Body of pancreas (tissue), 4 donors: Measurements from ENCODE around the gene HSDL2.
"Not testable (repeated sequence)": the region's sequence is repeated elsewhere in the genome, so short reads cannot be mapped to it uniquely, and the experiment has no call there.

Source experiments
- CTCF ChIP-seq, 7 experiments: fragments of 450-650 bp in 4 of 7; fragments of 200-600 bp in 3 of 7; sonication (generic) in 3 of 7; IDR thresholded peaks; one replicate each; pipeline ENCODE4 v1.5.1; 2016 to 2019; ENCODE audit warnings: antibody characterized with exemption in 7 of 7
- POLR2A ChIP-seq, 3 donors: fragments of 450-650 bp; IDR thresholded peaks; one replicate each; pipeline ENCODE4 v1.6.1; 2016; ENCODE audit warnings: antibody characterized with exemption in 3 of 3, mild to moderate bottlenecking in 2 of 3

- not testable (repeated sequence) for TF ChIP-seq CTCF, POLR2A (IDR thresholded peaks at IDR 0.05)
Measured at GRCh38 chr9:112374232-112374631, 5.7 kb upstream of the HSDL2 start.
